Stimulated activated CD4-positive, alpha-beta T cell treated with anti-CD3 and anti-CD28 coated beads, Interleukin-4, amount 100 ng/mL, for 1 hour (primary cell): Measurements from ENCODE around the gene SLC23A3.

Source experiments
- DNase-seq: peaks from one replicate; pipeline ENCODE4 v3.0.0-alpha.2; 2020

Gene SLC23A3

GRCh38 chr2:219131744-219132143 lies 38.1 kb downstream of the SLC23A3 start:
- no peak for DNase-seq

GRCh38 chr2:219131327-219131726 lies 38.5 kb downstream of the SLC23A3 start:
- no peak for DNase-seq

DNA sequence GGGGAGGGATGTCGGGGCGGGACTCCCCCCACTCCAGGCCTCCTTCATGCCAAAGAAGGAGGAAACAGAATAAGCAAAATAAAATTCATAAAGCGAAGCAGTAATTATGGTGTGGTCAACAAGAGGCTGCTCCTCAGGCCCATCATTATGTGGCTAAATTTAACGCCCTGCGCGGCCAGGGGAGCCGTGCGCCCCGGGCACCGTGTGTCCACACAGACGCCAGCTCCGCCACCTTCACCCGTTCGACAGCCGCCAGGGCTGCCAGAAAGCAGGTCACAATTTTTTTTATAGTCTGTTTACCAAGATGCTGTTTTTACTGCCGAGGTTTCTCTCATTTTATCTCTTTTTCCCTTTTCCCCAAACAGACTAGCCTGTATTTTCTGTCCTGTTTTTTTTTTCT lies 40.2 kb downstream of the SLC23A3 start:
- no peak for DNase-seq

DNA sequence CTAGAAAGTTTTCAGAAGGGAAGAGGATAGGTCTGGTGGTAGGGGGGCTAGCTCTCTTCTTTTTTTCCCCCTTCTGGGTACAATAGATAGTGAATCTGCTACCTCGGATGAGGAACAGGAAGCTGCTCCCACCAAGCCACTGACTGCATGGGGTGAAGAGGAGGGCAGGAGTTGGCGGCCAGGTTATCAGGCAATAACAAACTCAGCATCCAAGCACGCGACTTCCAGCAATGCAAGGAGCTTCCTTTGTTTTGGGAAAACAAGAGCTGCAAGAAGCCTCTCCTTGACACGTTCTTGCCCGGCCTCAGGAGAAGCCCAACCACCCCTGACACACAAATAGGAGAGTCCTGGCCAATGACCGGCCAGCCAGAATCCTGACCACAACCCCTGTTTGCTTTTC lies 41.4 kb downstream of the SLC23A3 start:
- DNase-seq = no peak

DNA sequence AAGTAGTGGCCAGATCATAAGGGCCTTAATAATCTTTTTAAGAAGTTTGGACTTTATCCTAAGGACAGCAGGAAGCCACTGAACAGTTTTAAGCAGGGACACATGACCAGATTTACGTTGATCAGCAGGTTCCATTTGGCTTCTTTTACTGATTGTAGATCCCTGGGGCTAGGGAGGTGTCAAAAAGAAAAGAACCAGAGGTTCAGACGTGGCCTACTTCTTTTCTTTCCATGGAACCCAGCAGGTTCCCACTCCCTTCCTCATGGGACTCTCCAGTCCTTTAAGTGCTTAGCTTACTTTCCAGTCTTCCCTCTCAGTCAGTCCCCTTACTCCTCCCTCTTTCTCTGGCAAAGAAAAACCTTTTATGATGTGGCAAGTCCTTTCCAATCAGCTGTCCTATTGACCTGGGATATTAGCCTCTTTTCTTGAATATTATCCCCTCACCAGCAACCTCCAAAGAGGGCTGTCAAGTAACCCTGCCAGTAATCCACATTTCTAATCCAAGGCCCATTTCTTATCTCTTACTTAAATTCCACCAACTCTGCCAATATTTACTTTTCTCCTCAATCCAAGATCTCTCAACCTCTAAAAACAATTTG lies 42.7 kb downstream of the SLC23A3 start:
- no peak for DNase-seq

- no peak for DNase-seq
Observed at GRCh38 chr2:219126555-219126954, 43.3 kb downstream of the SLC23A3 start.

GRCh38 chr2:219125886-219126270 lies 44.0 kb downstream of the SLC23A3 start:
- no peak for DNase-seq

GRCh38 chr2:219125225-219125885 lies 44.5 kb downstream of the SLC23A3 start:
- no peak for DNase-seq

- DNase-seq = no peak
Observed at GRCh38 chr2:219124381-219125110, 45.3 kb downstream of the SLC23A3 start.

DNA sequence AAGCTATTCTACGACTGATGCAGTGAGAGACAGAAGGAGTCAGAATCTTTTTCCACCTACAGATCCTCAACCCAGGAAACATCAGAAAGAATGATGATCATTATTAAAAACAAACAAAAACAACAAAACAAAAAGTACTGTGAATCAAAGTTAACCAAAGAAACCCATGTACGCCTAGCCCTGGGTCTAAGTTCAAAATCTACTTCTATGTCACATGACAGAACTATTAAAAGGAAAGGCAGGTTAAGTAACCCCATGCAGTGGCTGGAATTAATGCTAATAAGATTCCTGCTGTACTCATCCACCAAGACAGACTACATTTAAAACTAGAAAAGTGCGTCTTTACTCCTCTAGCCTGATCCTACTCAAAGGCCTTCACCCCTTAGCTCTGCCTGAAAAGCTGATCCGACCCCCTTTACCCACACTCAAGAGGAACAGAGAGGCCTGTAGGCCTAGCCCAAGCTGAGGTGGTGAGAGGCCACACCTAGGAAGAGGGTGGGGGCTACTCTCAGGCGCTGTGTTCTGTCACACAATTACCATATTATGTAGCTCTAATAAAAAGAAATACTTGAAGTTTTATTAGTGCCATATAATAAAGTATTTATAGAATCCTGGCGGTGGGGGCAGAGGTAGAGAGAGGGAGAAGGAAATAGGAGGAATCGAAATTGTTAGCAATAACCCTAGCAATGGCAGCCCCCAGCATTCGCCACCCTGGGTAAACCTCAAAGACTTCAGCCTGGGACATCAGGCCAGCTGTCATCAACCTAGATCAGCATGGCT lies 46.3 kb downstream of the SLC23A3 start:
- no peak for DNase-seq

GRCh38 chr2:219122202-219122980 lies 47.4 kb downstream of the SLC23A3 start:
- no peak for DNase-seq

- DNase-seq = no peak
Observed at GRCh38 chr2:219120082-219120481, 49.7 kb downstream of the SLC23A3 start.

DNA sequence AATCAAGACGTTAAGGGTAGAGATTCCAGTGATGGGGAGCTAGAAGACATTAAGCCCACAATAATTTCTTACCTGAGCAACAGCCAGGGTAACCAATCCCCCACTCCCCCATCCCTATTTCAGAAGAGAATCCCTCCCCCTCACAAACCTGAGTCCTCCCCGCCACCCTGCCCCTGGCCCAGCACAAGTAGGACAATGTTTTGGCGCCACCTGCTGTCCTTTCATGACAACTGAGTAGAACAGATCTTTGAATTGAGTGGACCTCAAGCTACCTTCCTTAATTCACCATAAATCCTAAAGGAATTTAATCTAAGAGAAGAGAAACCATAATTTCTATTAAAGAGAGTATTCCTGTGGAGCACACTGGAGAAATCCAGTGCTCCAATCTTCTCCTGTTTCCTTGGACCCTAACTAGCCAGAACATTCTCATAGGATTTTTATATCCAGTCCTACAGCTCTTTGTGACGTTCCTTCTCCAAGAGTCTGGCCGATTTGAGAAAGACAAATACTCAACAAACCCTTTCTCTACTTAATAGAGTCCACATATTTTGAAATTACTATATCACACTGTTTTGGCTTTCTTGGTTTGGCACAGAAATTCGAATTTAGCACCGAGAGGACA lies 50.3 kb downstream of the SLC23A3 start:
- peak; percentile 56 for DNase-seq

DNA sequence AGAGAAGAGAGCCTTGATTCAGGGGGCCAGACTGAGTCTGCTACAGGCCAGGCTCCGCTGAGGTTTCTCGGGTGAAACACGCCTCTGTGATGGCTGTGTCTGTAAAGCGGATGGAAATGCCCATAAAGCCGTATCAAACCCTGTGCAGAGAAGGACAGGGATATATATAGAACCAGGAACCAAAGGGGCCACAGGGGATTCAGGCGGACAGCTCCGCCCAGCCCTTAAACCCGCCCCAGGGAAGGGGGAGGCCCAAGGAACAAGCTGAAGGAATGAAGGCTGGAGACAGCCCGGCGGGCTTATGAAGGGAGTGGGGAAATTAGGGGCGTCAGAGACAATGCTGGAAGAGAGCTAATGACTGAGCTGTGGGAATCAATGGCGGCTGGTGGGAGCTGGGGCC lies 51.3 kb downstream of the SLC23A3 start:
- no peak for DNase-seq

- no peak for DNase-seq
Observed at GRCh38 chr2:219116776-219117646, 52.8 kb downstream of the SLC23A3 start.

DNA sequence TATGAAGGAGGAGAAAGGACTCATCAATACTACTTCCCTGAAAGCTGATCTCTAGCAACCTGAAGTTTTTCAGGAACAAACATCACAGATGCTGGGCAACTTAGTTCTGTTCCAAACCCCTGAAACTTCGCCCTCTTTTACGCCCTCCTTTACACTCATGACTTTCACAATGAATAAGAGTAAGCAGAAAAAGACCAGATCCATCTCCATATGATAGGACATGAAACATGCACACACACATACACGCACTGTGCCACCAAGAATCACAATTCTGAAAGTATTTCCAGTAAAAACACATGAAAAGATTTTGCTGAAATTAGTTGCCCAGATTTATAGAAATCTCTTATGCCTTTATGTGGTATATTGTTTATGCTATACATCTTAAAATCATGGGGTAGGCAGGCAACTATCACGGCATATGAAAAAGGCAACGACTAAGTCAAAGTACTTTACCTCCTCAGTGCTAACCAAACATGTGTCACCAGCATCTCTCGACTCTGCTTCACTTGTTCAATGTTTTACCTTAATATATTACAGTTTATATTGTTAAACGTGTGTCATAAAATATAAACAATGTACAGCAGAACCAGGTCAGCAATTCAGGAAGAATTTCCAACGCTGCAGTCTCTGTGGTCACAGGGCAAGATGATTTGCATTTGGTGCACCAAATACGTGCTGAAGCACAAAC lies 57.0 kb downstream of the SLC23A3 start:
- no peak for DNase-seq

GRCh38 chr2:219112062-219112406 lies 57.8 kb downstream of the SLC23A3 start:
- DNase-seq = no peak
